ENCODE measurements around the gene TRAPPC10.

The TRAPPC10 gene

GRCh38 chr21:44035244-44035643 is 23.1 kb downstream of the TRAPPC10 start:
- H3K4me3 ChIP-seq (ENCODE audit: low read depth, low read length), result no peak overlapping the region
- TF ChIP-seq, protein P1, sequence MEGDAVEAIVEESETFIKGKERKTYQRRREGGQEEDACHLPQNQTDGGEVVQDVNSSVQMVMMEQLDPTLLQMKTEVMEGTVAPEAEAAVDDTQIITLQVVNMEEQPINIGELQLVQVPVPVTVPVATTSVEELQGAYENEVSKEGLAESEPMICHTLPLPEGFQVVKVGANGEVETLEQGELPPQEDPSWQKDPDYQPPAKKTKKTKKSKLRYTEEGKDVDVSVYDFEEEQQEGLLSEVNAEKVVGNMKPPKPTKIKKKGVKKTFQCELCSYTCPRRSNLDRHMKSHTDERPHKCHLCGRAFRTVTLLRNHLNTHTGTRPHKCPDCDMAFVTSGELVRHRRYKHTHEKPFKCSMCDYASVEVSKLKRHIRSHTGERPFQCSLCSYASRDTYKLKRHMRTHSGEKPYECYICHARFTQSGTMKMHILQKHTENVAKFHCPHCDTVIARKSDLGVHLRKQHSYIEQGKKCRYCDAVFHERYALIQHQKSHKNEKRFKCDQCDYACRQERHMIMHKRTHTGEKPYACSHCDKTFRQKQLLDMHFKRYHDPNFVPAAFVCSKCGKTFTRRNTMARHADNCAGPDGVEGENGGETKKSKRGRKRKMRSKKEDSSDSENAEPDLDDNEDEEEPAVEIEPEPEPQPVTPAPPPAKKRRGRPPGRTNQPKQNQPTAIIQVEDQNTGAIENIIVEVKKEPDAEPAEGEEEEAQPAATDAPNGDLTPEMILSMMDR (IDR thresholded peaks at IDR 0.05; ENCODE audit: low read depth, low read length), result no peak

GRCh38 chr21:44038063-44038462 is 26.0 kb downstream of the TRAPPC10 start:
- TF ChIP-seq, protein P1 (IDR thresholded peaks at IDR 0.05; ENCODE audit: low read depth, low read length), result no peak
- H3K4me3 ChIP-seq (ENCODE audit: low read depth, low read length), result no peak overlapping the region

DNA sequence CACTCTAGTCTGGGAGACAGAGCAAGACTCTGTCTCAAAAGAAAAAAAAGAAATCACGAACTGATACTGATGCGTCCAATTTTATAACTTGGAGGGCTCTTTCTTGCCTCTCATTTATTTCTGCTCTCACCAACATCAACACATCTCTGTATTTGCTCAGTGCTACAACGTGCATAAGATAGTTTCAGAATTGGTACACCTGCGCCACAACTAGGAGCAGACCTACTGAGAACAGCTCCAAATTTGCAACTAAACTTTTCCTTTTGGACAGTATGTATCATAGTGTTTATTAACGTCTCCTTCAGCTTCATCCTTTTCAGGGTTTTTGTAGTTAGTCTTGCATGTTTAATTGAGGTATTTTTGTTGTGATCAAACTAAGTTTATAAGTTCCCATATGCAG is 27.7 kb downstream of the TRAPPC10 start:
- TF ChIP-seq, protein P1 (IDR thresholded peaks at IDR 0.05; ENCODE audit: low read depth, low read length), result no peak
- no peak overlapping the region for H3K4me3 ChIP-seq (ENCODE audit: low read depth, low read length)

- H3K4me3 ChIP-seq (ENCODE audit: low read depth, low read length), result no peak overlapping the region
- TF ChIP-seq, protein P1 (IDR thresholded peaks at IDR 0.05; ENCODE audit: low read depth, low read length), result no peak
Observed at GRCh38 chr21:44043613-44044012, 31.5 kb downstream of the TRAPPC10 start.

DNA sequence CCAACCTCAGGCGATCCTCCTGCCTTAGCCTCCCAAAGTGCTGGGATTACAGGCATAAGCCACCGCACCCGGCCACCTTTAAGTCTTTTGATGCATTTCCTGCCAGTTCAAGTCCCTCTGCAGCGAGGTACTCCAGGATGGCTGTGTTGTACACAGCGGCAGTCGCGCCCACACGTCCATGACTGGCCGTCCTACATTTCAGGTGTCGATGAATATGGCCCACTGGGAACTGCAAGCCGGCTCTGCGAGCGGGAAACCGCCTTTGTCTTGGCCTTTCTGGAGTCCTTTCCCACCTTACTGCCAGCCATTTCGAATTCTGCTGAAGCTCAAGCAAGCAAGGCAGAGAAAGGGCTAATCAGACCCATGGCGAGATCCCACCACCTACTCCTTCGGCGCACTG is 34.6 kb downstream of the TRAPPC10 start:
- TF ChIP-seq, protein P1 (IDR thresholded peaks at IDR 0.05; ENCODE audit: low read depth, low read length), result no peak

DNA sequence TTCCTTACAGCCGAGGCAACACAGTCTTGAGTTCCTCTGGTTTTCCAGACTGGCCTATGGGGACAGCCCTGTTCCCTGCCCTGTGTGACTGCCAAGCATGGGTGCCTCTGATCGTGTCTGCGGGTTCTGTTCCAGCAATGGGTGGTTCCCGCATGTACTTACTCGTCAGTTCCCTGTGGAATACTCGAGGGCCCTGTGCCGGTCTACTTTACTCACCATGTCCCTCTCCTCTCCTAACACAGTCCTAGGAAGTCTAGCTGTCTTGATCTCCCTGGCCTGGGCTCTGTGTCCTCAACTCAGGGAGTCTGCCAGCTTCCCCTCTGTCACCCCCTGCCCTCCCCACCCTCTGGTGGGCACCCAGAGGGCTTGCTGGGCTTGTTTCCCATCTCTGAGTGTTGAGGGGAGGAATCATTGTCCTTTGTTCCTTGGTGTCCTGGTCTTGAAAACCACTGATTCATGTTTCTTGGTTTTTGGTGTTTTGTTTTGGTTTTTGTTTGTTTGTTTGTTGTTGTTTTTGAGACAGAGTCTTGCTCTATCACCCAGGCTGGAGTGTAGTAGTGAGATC is 36.0 kb downstream of the TRAPPC10 start:
- TF ChIP-seq, protein P1 (IDR thresholded peaks at IDR 0.05; ENCODE audit: low read depth, low read length), result no peak
- no peak overlapping the region for H3K4me3 ChIP-seq (ENCODE audit: low read depth, low read length)

More for the DNA sequence above, 34.6 kb downstream of the TRAPPC10 start:
- H3K4me3 ChIP-seq (ENCODE audit: low read depth, low read length), result no peak overlapping the region

DNA sequence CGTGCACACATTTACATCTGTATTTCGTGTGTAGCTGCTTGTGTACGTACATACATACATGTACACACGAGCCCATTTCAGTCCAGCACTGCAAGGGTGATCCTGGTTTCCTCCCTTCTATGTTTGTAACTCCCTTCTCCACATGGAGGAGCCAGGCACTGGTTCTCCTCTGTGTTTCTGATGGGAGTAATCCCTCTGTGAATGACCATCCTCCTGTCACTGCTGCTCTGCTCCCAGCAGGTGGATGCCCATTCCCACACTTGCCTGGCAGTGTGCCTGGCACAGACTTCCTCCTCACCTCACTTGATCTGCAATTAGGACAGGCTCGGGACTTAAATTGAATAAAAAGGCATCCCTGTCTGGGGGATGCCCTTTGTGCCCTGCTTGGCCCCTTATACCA is 37.1 kb downstream of the TRAPPC10 start:
- H3K4me3 ChIP-seq (ENCODE audit: low read depth, low read length), result no peak overlapping the region
- TF ChIP-seq, protein P1 (IDR thresholded peaks at IDR 0.05; ENCODE audit: low read depth, low read length), result no peak

Measured in WI38 (cell line).